Fibroblast of pulmonary artery (primary cell): ENCODE data around the gene KRTAP17-1.
"Not testable (repeated sequence)": the region's sequence is repeated elsewhere in the genome, so short reads cannot be mapped to it uniquely, and the experiment has no call there.

Experiments used
- DNase-seq: peaks from one replicate; pipeline ENCODE4 v3.0.0-alpha.2; 2010; ENCODE audit warnings: low read depth
- H3K4me3 ChIP-seq: replicated peaks from 2 replicates; pipeline ENCODE4 v1.5.1; 2011; ENCODE audit warnings: low read depth, mild to moderate bottlenecking, control low read depth, low read length, moderate library complexity
- CTCF ChIP-seq: IDR thresholded peaks from 2 replicates; pipeline ENCODE4 v1.5.1; 2011; ENCODE audit warnings: mild to moderate bottlenecking, control low read depth, low read length, inconsistent platforms; ENCODE audit errors: missing control alignments

The KRTAP17-1 gene

GRCh38 chr17:41315204-41315794 lies at the start of gene KRTAP17-1:
Gene KRTAP17-1 (minus strand): TSS chr17:41315710. CDS start chr17:41315650, 60 bp downstream.
- no peak within 1 kb of the TSS for H3K4me3 ChIP-seq
- DNase-seq, result no peak
- no peak for TF ChIP-seq CTCF

GRCh38 chr17:41363881-41364280 lies 48.4 kb upstream of the KRTAP17-1 start:
- H3K4me3 ChIP-seq, result no peak overlapping the region
- DNase-seq, result no peak
- TF ChIP-seq CTCF, result no peak

GRCh38 chr17:41360296-41360995 lies 44.9 kb upstream of the KRTAP17-1 start:
- peak; percentile 42 for DNase-seq
- no peak for TF ChIP-seq CTCF
- no peak overlapping the region for H3K4me3 ChIP-seq

GRCh38 chr17:41354536-41354935 lies 39.0 kb upstream of the KRTAP17-1 start:
- no peak for TF ChIP-seq CTCF
- H3K4me3 ChIP-seq, result no peak overlapping the region
- DNase-seq, result no peak

- DNase-seq, result no peak
- no peak overlapping the region for H3K4me3 ChIP-seq
- TF ChIP-seq CTCF, result no peak
Observed at GRCh38 chr17:41352597-41353366, 37.3 kb upstream of the KRTAP17-1 start.

- no peak for DNase-seq
- TF ChIP-seq CTCF, result no peak
Observed at GRCh38 chr17:41351177-41351576, 35.7 kb upstream of the KRTAP17-1 start.

GRCh38 chr17:41350381-41350878 lies 34.9 kb upstream of the KRTAP17-1 start, which contains the start of gene KRT33A:
Gene KRT33A (minus strand): TSS chr17:41350828. CDS start chr17:41350767, 61 bp downstream.
- not testable (repeated sequence) for H3K4me3 ChIP-seq, DNase-seq

More at GRCh38 chr17:41351177-41351576, 35.7 kb upstream of the KRTAP17-1 start:
- no peak overlapping the region for H3K4me3 ChIP-seq
